Fibroblast of skin of scalp (primary cell): ENCODE results near the gene ITGAD. TPM values are rescaled to one million over a fixed set of nuclear protein-coding genes. Genes with fewer than 3 reads are reported as not detected.

Source experiments
- DNase-seq: peaks from one replicate; pipeline ENCODE4 v3.0.0-alpha.2; 2013
- polyA plus RNA-seq, 2 experiments: library from polyadenylated mRNA; unstranded; fragments of 120-200 nt; gene quantifications; one replicate each; pipeline ENCODE4 v1.2.1, GENCODE V29; 2013; ENCODE audit not compliant: insufficient read length in 2 of 2

Gene ITGAD
- not detected for polyA plus RNA-seq (2013, experiment 1 of 2; ENCODE audit: insufficient read length)
- not detected for polyA plus RNA-seq (2013, experiment 2 of 2; ENCODE audit: insufficient read length)

GRCh38 chr16:31393056-31393455 is at the start of gene ITGAD:
Gene ITGAD (plus strand): TSS chr16:31393335. CDS start chr16:31393361, 26 bp downstream.
- DNase-seq, result no peak

GRCh38 chr16:31344712-31345111 is 48.4 kb upstream of the ITGAD start:
- DNase-seq, result no peak

GRCh38 chr16:31347445-31347844 is 45.7 kb upstream of the ITGAD start:
- DNase-seq, result no peak

- no peak for DNase-seq
Observed at GRCh38 chr16:31348579-31348978, 44.6 kb upstream of the ITGAD start.

GRCh38 chr16:31350275-31351005 is 42.7 kb upstream of the ITGAD start:
- DNase-seq, result no peak

GRCh38 chr16:31351246-31351941 is 41.7 kb upstream of the ITGAD start:
- no peak for DNase-seq

GRCh38 chr16:31351942-31352325 is 41.2 kb upstream of the ITGAD start:
- no peak for DNase-seq

GRCh38 chr16:31352376-31353115 is 40.6 kb upstream of the ITGAD start:
- DNase-seq, result no peak

GRCh38 chr16:31354394-31355291 is 38.5 kb upstream of the ITGAD start, which contains the start of gene ITGAX:
Gene ITGAX (plus strand): TSS chr16:31355176. CDS start chr16:31355255, 79 bp downstream.
- no peak for DNase-seq

- DNase-seq, result no peak
Observed at GRCh38 chr16:31355431-31356100, 37.6 kb upstream of the ITGAD start.

GRCh38 chr16:31356566-31357323 is 36.4 kb upstream of the ITGAD start:
- no peak for DNase-seq

- DNase-seq, result no peak
Observed at GRCh38 chr16:31357324-31358109, 35.6 kb upstream of the ITGAD start.

GRCh38 chr16:31360251-31360650 is 32.9 kb upstream of the ITGAD start:
- DNase-seq, result no peak

GRCh38 chr16:31361201-31362110 is 31.7 kb upstream of the ITGAD start:
- DNase-seq, result no peak

GRCh38 chr16:31362476-31363405 is 30.4 kb upstream of the ITGAD start:
- no peak for DNase-seq

- no peak for DNase-seq
Observed at GRCh38 chr16:31363721-31364120, 29.4 kb upstream of the ITGAD start.

GRCh38 chr16:31364421-31364820 is 28.7 kb upstream of the ITGAD start:
- DNase-seq, result no peak
